ENCODE data around the gene TAS2R5. TPM values are rescaled to one million over a fixed set of nuclear protein-coding genes. Genes with fewer than 3 reads are reported as not detected.
"Not testable (repeated sequence)": the region's sequence is repeated elsewhere in the genome, so short reads cannot be mapped to it uniquely, and the experiment has no call there.

Gene TAS2R5
- total RNA-seq, 1 experiment from 2014 or later, result 0.26 TPM

GRCh38 chr7:141754939-141755338, 35.1 kb upstream of the TAS2R5 start:
- Histone ChIP-seq H3K27ac (ENCODE audit: low read length) (no peak overlapping the region), H3K9ac (ENCODE audit: low read length) (no peak overlapping the region), H3K4me3 (ENCODE audit: low read length) (no peak overlapping the region), H4K20me1 (ENCODE audit: low read length) (no peaks in the 10 kb centered on the region), H3K4me2 (ENCODE audit: low read length) (no peak overlapping the region), H3K27me3 (ENCODE audit: low read length) (no peaks in the 10 kb centered on the region), H3K36me3 (ENCODE audit: low read depth, low read length) (peaks cover 55% of the 10 kb centered on the region), H3K9me2 (replicated peaks; ENCODE audit: low read length) (no peaks in the 10 kb centered on the region), H3K79me2 (ENCODE audit: low read length) (no peaks in the 10 kb centered on the region), H2AFZ (ENCODE audit: low read length) (no peak overlapping the region), H3F3A (ENCODE audit: low read length, unreplicated experiment) (no peaks in the 10 kb centered on the region), H3K4me1 (ENCODE audit: insufficient read depth, low read length) (no peaks in the 10 kb centered on the region), H3K9me3 (ENCODE audit: low read length) (peaks cover 13% of the 10 kb centered on the region)
- ChIA-PET POLR2A (ENCODE audit: unreplicated experiment) (no interaction called here), CTCF (no interaction called here)
- DNase-seq (peak; percentile 47), ATAC-seq (peak; percentile 49; the same call in 1 of the 2 replicates)
- intact Hi-C loops (cut with micrococcal nuclease), result loop anchor here (1.0 to 5.0 kb wide), 2 partner anchors 31 to 103 kb away; no protein-coding TSS in a partner anchor
- no peak for TF ChIP-seq EZH2phosphoT487 (IDR thresholded peaks at IDR 0.05; ENCODE audit: borderline replicate concordance, low read length)
- TF ChIP-seq CTCF (conservative IDR thresholded peaks at IDR 0.05; ENCODE audit: low read depth, low read length), result peak; percentile 59
- BruUV-seq (replicated peaks), result no TSS peak

- POLR2A ChIA-PET (ENCODE audit: unreplicated experiment), result no interaction called here
- no peak for ATAC-seq
Observed at GRCh38 chr7:141763797-141764196, 26.2 kb upstream of the TAS2R5 start, which contains the start of gene TAS2R3. Gene TAS2R3 (plus strand): TSS chr7:141764097. CDS start chr7:141764159, 62 bp downstream.

GRCh38 chr7:141770083-141770583, 19.9 kb upstream of the TAS2R5 start:
- H2AFZ ChIP-seq (ENCODE audit: low read length); H3K9me3 ChIP-seq (ENCODE audit: low read length); DNase-seq; CTCF ChIA-PET; H3K4me3 ChIP-seq (ENCODE audit: low read length); H3K36me3 ChIP-seq (ENCODE audit: low read depth, low read length); H3K4me2 ChIP-seq (ENCODE audit: low read length); H3K27ac ChIP-seq (ENCODE audit: low read length); intact Hi-C loops (cut with micrococcal nuclease); H3K79me2 ChIP-seq (ENCODE audit: low read length); H3K27me3 ChIP-seq (ENCODE audit: low read length); H4K20me1 ChIP-seq (ENCODE audit: low read length); BruUV-seq (replicated peaks); POLR2A ChIA-PET (ENCODE audit: unreplicated experiment); H3F3A ChIP-seq (ENCODE audit: low read length, unreplicated experiment); H3K4me1 ChIP-seq (ENCODE audit: insufficient read depth, low read length); H3K9me2 ChIP-seq (replicated peaks; ENCODE audit: low read length); ATAC-seq; H3K9ac ChIP-seq (ENCODE audit: low read length): not testable (repeated sequence)

More at GRCh38 chr7:141763797-141764196, 26.2 kb upstream of the TAS2R5 start, which contains the start of gene TAS2R3:
- CTCF ChIA-PET, result no interaction called here
- no peaks in the 10 kb centered on the region for H3K9me3 ChIP-seq (ENCODE audit: low read length)
- no TSS peak for BruUV-seq (replicated peaks)
- no peaks in the 10 kb centered on the region for H3K79me2 ChIP-seq (ENCODE audit: low read length)
- peaks cover 4% of the 10 kb centered on the region; the same call in 1 of the 2 replicates for H3K36me3 ChIP-seq (ENCODE audit: low read depth, low read length)
- H4K20me1 ChIP-seq (ENCODE audit: low read length), result no peaks in the 10 kb centered on the region
- H3K27me3 ChIP-seq (ENCODE audit: low read length), result no peaks in the 10 kb centered on the region
- intact Hi-C loops (cut with micrococcal nuclease), result no loop called here
- no peak within 1 kb of the TSS for H3K9ac ChIP-seq (ENCODE audit: low read length)
- no peaks in the 10 kb centered on the region for H3F3A ChIP-seq (ENCODE audit: low read length, unreplicated experiment)
- no peak within 1 kb of the TSS for H3K4me2 ChIP-seq (ENCODE audit: low read length)
- no peak within 1 kb of the TSS for H2AFZ ChIP-seq (ENCODE audit: low read length)
- H3K4me3 ChIP-seq (ENCODE audit: low read length), result no peak within 1 kb of the TSS
- no peaks in the 10 kb centered on the region for H3K9me2 ChIP-seq (replicated peaks; ENCODE audit: low read length)
- TF ChIP-seq EZH2 (IDR thresholded peaks at IDR 0.05; ENCODE audit: low read length, unreplicated experiment), result no peak
- TF ChIP-seq EZH2phosphoT487 (IDR thresholded peaks at IDR 0.05; ENCODE audit: borderline replicate concordance, low read length), result no peak
- no peak for TF ChIP-seq CTCF (conservative IDR thresholded peaks at IDR 0.05; ENCODE audit: low read depth, low read length)
- no peak for DNase-seq
- H3K27ac ChIP-seq (ENCODE audit: low read length), result no peak within 1 kb of the TSS
- H3K4me1 ChIP-seq (ENCODE audit: insufficient read depth, low read length), result no peaks in the 10 kb centered on the region
